ENCODE data around the gene ZNF232.

- TF ChIP-seq POLR2A (IDR thresholded peaks at IDR 0.05; ENCODE audit: low read depth), result no peak
- TF ChIP-seq EP300 (IDR thresholded peaks at IDR 0.05), result no peak
- no peak for TF ChIP-seq POLR2AphosphoS5 (IDR thresholded peaks at IDR 0.05)
These were observed 8.4 kb upstream of the ZNF232 start for GRCh38 chr17:5120036-5120435.

Data from esophagus muscularis mucosa (tissue), 3 donors.